Lower lobe of right lung (tissue), 2 donors: ENCODE data around the gene MEN1. TPM values are rescaled to one million over a fixed set of nuclear protein-coding genes. Genes with fewer than 3 reads are reported as not detected.

Experiments
- ATAC-seq, 2 donors: fragments of 200-7000 bp; cut with Tn5 transposase; one replicate each; pipeline ENCODE4 v1.9.1; 2020 to 2022; ENCODE audit warnings: mild to moderate bottlenecking in 2 of 2, moderate library complexity in 2 of 2
- DNase-seq: peaks from one replicate; pipeline ENCODE4 v3.0.0-alpha.2; 2020
- H3K27ac ChIP-seq: fragments of 200-600 bp; one replicate; pipeline ENCODE4 v1.8.0; 2022
- H3K27me3 ChIP-seq: fragments of 200-600 bp; one replicate; pipeline ENCODE4 v1.8.0; 2022; ENCODE audit warnings: low read depth
- H3K36me3 ChIP-seq: fragments of 200-600 bp; one replicate; pipeline ENCODE4 v1.8.0; 2022; ENCODE audit warnings: mild to moderate bottlenecking
- H3K4me1 ChIP-seq: fragments of 200-600 bp; one replicate; pipeline ENCODE4 v1.8.0; 2022
- H3K4me3 ChIP-seq: fragments of 200-600 bp; one replicate; pipeline ENCODE4 v1.8.0; 2022; ENCODE audit warnings: mild to moderate bottlenecking
- H3K9me3 ChIP-seq: fragments of 200-600 bp; one replicate; pipeline ENCODE4 v1.8.0; 2022
- intact Hi-C: fragments of 100-400 bp; cut with DNase I; formaldehyde crosslinking; loops from one replicate; pipeline ENCODE4 v1.11.0; 2022
- total RNA-seq: library from RNA; stranded (reverse); fragmentation: NEBNext Ultra II Directional; extraction: Animal tissue kit (Norgen Biotek cat#: 25700); gene quantifications from one replicate; pipeline ENCODE4 v1.2.1, GENCODE V29; 2021
- TF ChIP-seq, protein P1 (sequence below): fragments of 200-600 bp; IDR thresholded peaks from one replicate; pipeline ENCODE4 v1.8.0; 2022; ENCODE audit warnings: antibody characterized with exemption, mild to moderate bottlenecking
- donor health status: DM: no; HTN: yes; CAD: no; lungs with severe emphysema.

Gene MEN1
- total RNA-seq, 1 donor from 2014 or later: 22.7 TPM

DNA sequence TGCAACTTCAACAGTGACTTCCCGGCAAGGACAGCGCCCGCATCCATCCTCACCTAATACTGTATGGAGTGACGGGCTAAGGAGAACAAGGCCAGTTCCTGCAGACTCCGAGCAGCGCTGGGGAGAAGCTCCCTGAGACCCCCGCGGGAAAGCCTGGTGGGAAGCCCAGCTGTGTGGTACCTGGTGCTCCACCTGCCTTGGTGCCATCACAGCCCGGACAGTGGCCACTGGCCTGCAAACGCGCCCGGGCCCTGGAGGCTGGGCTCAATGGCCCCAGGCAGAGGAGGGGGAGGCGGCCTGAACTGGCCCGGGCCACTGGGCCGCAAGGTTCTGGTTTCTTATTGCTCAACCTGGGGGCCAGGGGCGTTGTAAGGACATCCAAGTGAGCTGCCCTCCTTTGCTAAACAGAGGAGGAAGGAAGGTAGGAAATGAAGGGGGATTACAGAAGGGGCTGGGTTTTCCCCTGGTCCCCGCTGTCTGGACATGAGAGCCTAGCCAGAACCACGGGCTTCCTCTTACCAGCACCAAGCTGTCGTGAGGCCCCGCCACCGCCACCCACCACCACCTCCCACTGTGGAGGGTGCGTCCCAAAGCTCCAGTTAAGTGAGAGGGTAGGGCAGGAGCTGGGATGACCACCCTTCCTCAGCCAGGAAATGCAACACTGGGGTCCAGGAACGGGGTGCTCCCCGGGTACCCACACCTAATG lies 42.6 kb upstream of the MEN1 start:
- Histone ChIP-seq H3K9me3 (no peaks in the 10 kb centered on the region), H3K27me3 (no peaks in the 10 kb centered on the region), H3K4me1 (peaks cover 100% of the 10 kb centered on the region), H3K36me3 (peaks cover 28% of the 10 kb centered on the region), H3K27ac (peak overlapping the region; percentile 84), H3K4me3 (no peak overlapping the region)
- TF ChIP-seq, protein P1, sequence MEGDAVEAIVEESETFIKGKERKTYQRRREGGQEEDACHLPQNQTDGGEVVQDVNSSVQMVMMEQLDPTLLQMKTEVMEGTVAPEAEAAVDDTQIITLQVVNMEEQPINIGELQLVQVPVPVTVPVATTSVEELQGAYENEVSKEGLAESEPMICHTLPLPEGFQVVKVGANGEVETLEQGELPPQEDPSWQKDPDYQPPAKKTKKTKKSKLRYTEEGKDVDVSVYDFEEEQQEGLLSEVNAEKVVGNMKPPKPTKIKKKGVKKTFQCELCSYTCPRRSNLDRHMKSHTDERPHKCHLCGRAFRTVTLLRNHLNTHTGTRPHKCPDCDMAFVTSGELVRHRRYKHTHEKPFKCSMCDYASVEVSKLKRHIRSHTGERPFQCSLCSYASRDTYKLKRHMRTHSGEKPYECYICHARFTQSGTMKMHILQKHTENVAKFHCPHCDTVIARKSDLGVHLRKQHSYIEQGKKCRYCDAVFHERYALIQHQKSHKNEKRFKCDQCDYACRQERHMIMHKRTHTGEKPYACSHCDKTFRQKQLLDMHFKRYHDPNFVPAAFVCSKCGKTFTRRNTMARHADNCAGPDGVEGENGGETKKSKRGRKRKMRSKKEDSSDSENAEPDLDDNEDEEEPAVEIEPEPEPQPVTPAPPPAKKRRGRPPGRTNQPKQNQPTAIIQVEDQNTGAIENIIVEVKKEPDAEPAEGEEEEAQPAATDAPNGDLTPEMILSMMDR: no peak
- intact Hi-C loops: no loop called here
- no peak for DNase-seq
- no peak for ATAC-seq

DNA sequence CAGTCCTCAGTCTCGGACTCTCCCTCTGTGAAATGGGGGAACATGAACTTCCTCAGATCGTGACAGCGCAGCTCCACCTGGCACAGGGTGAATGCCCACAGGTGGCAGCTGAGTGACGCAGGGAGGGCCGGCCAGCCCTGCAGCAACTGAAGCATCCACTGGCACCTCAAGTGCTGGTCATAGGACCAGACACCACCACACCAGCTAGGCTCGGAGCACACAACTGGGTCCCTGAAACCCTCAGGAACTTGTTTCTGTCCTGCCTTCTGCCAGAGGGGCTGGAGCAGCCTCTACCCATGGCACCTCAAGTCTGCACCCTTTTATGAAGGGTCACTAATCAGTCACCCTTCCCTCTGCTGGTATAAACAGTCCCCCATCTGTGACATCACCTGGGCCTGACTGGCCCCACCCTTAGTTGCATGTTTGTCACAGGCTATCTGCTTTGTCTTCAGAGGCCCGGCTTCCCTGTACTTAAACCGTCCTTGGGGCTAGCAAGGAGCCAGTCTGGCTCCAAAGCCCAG lies 41.5 kb upstream of the MEN1 start:
- intact Hi-C loops: no loop called here
- peak overlapping the region; percentile 84 for H3K27ac ChIP-seq
- ATAC-seq (no peak), DNase-seq (no peak)
- H3K36me3 ChIP-seq: peaks cover 21% of the 10 kb centered on the region
- peaks cover 100% of the 10 kb centered on the region for H3K4me1 ChIP-seq
- H3K27me3 ChIP-seq: no peaks in the 10 kb centered on the region
- no peak overlapping the region for H3K4me3 ChIP-seq
- H3K9me3 ChIP-seq: no peaks in the 10 kb centered on the region
- TF ChIP-seq, protein P1: no peak

DNA sequence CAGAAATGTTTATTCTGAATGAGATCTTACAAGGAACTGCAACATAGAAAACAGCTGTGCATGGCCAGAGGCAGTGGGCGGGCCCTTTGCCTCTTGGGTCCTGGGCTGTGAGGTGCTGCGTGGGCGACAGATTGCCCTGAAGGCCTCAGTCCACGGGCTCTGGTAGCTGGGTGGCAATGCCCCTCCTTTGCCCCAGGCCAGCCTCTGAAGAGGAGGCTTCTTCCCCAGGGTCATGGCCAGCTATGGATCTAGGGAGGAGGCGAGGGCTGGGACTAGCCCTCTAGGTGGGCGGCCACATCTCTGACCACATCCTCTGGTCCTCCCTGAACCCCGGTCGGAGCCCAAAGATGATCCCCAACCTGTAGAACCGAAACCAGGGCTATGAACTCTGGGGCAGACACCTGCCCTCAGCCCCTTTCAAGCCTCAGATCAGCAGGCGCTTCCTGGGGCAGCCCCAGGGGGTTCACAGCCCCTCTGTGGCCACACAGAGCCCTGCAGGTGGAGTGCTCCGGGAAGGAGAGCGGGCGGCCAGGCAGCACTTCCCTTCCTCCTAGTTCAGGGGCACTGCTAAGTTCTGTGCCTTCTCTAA lies 40.7 kb upstream of the MEN1 start:
- Histone ChIP-seq H3K27ac (peak overlapping the region; percentile 71), H3K4me3 (no peak overlapping the region), H3K27me3 (no peaks in the 10 kb centered on the region), H3K9me3 (no peaks in the 10 kb centered on the region), H3K4me1 (peaks cover 93% of the 10 kb centered on the region), H3K36me3 (peaks cover 16% of the 10 kb centered on the region)
- no peak for DNase-seq
- ATAC-seq: no peak
- TF ChIP-seq, protein P1: no peak
- intact Hi-C loops: no loop called here

DNA sequence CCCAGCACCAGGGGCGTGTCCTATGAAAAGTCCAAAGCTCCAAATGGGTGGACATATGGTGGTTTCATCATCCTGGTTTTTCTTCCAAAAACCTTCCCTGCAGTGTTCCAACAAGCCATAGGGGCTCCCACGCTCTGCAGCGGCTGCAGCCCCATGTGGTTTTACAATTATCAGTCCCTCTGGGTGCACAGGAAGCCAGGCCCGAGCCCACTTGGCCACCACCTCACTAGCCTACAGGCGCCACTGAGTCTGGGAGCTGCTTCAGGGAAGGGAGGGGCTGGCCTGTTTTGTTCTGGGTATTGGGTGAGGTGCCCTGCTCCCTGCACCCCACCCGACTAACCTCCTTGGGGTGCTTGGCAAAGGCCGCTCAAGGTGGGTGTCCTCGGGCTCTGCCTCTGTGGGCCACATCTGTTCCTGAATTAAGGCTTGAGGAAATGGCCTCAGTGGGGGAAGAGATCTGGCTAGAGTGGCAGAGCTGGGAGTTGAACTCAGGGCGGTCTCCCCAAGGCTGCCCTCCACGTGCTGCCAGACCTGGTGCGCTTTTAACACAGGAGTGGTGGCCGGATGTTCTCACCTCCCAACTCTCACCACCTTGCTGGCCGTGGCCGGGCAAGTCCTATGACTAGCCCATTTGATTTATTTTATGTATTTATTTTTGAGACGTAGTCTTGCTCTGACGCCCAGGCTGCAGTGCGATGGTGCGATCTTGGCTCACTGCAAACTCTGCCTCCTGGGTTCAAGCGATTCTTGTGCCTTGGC lies 39.4 kb upstream of the MEN1 start:
- TF ChIP-seq, protein P1: no peak
- intact Hi-C loops: no loop called here
- Histone ChIP-seq H3K36me3 (peaks cover 15% of the 10 kb centered on the region), H3K27ac (peak overlapping the region; percentile 34), H3K27me3 (no peaks in the 10 kb centered on the region), H3K9me3 (no peaks in the 10 kb centered on the region), H3K4me3 (no peak overlapping the region), H3K4me1 (peaks cover 85% of the 10 kb centered on the region)
- no peak for DNase-seq
- ATAC-seq: no peak

DNA sequence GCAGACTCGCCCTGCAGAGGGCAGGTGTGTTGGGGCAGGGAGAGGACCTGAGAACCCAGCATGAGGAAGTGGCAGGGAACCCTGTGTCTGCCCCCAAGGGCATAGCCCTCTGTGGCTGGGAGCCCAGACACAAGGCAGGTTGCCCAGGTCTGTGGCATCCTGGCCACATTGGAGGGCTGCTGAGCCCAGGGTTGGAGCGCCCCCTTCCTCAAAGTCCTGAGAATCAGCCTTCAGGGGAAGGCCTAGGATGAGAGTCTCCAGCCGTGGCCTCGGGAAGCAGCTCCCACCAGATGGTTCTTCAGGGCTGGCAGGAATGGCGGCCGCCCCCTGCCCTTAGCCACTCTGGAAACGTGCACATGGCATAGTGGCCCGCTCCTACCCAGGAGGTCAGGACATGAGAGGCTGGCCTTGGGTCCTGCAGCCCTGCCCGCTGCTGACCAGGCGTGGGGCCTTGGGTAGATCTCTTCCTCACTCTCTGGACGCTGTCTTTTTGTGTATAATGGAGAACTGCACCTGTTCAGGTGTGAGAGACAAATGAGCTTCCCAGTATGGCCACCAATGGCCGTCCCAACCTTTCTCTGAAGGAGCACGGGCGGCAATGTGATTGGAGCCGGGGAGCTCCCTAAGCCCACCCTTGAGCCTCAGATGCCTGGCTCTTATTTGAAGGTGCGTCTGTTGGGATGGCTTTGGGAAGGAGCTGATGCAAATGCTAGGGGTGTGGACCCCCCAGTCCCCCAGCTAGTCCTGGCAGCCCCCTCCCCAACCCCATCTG lies 38.7 kb upstream of the MEN1 start:
- Histone ChIP-seq H3K9me3 (no peaks in the 10 kb centered on the region), H3K27ac (peak overlapping the region; percentile 48), H3K4me1 (peaks cover 82% of the 10 kb centered on the region), H3K36me3 (peaks cover 8% of the 10 kb centered on the region), H3K4me3 (no peak overlapping the region), H3K27me3 (no peaks in the 10 kb centered on the region)
- TF ChIP-seq, protein P1: peak; percentile 9
- ATAC-seq (no peak), DNase-seq (peak; percentile 64)
- intact Hi-C loops: no loop called here
